Activated T-cell treated with anti-CD3 and anti-CD28 coated beads for 24 hours (primary cell): ENCODE measurements around the gene ASTN1.

Source experiments
- DNase-seq: peaks from one replicate; pipeline ENCODE4 v3.0.0-alpha.2; 2020; ENCODE audit warnings: low read depth

ASTN1 gene

DNA sequence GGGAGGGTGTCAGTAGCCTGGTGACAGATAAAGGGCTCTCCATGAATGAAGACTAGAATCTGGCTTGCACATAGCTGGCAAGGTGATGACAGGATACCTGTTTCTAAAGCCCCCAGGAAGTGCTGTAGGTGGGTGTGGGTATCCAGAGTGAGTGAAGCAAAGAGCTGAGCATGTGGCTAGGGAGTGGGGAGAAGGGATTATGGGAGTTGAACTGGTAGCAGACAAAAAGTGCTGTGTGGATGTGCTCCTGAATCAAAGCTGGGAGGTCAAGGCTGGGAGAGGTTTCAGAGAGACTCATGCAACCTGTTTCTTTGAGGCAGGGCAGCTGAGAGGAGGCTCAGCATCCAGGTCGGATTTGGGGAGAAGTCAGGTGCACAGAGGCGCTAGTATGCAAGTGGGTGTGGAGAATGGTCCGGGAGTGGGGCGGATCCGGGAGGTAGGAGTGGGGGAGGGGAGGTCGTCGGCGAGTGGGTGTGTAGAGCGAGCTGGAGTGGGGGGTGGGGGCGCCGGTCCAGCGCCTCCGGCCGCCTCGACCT is 600 bp downstream of the ASTN1 start:
- DNase-seq, result no peak

DNA sequence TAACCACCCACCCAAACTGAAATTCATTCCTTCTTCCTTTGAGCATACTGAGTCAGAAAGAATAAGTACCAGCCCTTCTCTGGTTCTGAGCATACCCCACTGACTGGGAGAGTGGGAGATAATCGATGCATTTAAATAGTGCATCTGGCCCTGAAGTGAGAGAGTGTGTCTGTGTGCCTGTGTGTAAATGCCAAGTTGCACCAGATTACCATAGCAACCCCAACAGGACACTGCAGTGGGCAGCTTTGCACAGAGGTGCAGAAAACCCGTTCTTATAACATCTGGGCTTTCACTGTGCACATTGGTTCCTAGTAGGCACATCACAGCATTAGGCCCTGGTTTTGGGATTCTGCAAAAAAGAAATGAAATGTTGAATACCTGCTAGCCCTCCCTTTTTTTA is 2.3 kb downstream of the ASTN1 start:
- DNase-seq, result no peak

DNA sequence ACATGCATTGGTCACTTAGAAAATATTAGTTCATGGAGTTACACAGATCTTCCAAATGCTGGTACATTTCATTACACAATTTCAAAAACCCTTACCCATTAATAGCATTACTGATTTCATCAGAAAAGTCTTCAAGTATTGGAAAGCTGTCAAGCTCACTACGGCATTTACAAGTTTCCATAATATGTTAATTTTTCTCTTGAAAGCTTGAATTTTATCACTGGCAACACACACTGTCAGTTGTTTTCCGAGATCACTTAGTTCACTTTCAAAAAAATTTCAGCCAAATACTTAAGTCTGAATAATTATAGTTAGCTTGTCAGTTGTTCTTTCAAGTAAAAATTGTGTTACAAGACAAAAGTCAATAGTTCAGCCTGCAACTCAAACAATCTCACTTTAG is 18.0 kb downstream of the ASTN1 start:
- DNase-seq, result no peak

DNA sequence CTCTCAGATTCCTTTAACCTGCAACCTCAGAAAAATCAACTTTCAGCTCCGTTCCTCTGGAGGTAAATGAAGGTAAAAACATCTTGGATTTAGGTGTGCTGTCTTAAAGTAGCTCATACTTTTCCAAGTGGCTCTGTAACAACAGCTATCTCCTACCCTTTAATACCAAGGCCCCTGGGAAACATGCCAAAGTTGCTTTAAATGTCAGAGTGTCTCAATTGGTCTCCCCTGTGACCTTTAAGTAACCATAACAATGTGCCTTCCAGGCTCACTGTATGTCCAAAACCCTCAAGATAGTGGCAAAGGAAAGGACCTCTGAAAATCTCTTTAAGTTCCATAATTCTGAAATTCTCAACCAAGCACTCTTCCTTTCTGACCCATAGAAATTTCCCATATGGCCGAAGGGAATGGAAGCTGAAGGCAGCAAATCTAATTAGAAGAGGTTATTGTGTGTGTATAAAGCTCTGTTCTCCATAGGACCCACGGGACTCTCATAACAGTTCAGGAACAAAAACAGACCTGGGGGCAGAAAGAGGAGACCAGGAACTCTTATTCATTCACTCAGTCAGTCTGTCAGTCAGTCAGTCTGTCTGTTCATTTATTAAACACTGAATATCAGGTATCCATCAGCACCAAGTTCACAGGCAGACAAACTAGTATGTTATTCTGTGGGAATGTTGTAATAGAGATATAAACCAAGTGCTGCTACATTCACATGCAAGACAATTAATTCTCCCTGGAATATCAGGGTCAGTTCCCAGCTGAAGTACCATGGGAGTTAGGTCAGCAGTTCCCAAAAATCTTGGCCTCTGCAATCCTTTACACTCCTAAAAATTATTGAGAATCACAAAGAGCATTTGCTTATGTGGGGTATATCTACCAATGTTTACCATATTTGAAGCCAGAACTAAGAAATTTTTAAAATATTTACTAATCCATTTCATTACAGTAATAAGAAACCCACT is 19.1 kb downstream of the ASTN1 start:
- DNase-seq, result no peak

DNA sequence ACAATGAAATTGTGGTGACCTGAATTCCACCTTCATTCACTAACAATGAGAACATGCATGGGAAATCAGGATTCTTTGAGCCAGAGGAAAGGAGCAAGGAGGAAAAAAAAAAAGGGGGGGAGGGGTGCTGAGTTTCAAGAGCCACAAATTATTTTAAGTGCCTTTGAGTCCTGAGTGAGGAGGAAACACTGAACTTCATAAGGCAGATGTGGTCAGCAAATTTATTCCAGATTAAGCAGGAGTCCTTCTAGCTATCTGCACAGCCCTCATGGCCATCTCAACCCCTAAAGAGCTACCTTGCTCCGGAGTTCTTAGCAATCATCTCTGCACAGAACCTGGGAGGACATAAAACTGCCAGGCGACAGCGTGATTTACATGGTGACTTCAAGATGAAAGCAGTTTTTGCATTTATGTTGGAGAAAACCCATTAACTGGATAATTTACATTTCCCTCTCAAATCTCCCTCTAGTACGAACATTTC is 21.7 kb downstream of the ASTN1 start:
- no peak for DNase-seq

DNA sequence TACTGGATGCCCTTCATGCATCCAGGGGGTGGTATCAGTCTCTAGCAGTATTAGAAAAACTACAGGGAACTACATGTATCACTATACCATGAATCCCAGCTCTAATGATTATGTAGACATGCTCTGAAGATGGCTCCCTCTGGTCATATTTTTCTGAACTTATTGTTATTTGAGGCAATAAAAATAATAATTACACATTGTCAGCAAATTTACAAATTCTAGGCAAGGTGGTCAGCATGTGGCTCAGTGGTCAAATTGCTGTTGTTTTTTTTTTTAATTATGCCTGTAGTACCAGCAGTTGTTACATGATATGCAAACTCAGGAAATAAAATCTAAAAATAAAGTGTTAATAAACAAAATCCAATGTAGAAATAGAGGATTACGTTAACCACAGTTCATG is 22.5 kb downstream of the ASTN1 start:
- no peak for DNase-seq

DNA sequence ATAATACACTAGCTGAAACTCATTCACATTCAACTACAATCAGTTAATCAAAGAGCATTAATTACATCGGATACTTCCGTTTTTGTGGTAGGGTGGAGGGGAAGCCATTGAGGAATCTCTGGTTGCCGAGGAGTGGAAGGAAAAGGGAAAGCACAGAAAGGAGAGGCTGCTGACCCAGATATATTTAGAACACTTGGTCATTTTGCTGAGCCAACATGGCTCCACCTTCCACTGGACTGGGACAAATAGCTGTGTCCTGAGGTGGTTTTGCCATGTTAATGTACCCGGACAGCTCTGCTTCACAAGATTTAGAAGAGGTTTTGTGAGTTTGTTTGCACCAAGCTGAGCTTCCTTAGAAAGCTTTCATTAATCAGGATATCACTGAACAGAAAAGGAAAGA is 26.2 kb downstream of the ASTN1 start:
- DNase-seq, result no peak

DNA sequence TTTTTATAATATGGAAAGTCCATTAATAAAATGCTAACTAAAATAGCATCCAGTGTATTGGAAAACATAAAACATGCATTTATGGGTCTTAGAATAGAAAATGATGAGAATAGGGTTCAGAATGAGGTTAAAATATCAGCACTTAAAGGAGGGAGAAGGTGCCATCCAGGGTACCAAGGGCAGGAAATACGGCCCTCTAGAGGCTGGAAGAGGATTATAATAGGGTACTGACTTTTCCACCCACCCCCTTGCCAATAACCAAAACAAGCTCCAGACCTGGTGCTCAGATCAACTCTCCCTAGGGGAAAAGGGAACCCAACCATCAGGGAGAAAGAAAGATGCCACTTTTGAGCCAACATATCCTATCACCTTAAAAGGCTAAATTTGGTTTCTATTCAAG is 26.7 kb downstream of the ASTN1 start:
- DNase-seq, result no peak

DNA sequence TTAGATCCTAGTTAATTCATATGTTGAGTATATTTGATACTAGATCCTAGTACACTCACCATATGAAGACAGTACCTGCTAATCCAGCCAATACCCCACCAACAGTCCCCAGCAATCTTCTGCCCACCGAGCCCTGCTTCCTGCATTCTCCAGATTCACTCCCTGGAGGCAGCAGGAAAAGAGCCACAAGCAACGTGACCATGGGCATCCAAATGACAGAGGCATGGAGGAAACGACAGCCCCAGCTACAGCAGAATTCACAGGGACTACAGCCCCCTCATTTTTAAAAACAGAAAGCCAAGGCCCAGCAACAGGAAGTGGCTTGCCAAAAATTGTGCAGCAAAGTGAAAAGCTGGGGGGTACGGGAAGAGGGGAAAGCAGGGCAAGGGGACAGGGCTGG is 29.3 kb downstream of the ASTN1 start:
- no peak for DNase-seq

DNA sequence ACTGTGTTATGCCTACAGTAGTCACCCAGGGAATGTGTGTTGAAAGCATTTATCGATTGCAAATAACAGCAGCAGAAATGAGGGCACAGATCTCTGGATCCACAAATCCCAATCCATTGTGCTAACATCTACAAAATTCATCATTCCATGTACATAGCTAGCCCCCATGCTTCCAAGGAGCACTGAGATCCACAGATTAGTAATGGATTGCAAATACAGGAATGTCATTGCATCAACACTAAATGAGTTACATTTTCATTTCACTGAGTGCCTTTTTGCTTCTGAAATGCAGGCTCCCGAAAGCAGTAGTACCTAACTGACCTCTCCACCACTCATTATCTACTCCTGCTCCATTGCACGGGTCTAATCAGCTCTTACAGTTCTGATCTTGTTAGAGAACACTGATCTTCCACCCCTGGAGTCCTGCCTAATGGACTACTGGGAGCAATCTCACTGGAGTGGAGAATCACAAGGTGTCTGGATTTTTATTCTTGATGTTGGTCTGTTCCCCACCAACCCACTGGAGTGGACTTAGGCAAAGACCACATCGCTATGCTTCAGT is 30.5 kb downstream of the ASTN1 start:
- DNase-seq, result no peak

DNA sequence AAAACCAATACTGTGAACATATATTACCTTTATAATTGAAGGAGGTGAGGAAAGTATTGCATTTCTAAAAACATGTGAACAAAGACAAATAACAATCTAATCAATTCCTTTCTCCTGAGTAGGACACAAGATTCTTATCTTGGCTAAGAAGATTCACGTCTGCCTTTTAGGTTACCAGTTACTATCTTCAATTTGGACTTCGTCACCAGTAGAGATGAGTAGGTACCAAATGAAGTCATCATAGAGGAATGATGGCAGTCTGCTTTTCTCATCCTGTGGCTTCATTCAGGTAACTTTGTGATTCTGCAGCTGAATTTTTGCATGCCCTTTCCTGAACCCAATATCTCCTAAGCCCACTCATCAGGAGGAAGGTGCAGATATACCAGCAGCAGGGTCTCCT is 32.4 kb downstream of the ASTN1 start:
- no peak for DNase-seq

DNA sequence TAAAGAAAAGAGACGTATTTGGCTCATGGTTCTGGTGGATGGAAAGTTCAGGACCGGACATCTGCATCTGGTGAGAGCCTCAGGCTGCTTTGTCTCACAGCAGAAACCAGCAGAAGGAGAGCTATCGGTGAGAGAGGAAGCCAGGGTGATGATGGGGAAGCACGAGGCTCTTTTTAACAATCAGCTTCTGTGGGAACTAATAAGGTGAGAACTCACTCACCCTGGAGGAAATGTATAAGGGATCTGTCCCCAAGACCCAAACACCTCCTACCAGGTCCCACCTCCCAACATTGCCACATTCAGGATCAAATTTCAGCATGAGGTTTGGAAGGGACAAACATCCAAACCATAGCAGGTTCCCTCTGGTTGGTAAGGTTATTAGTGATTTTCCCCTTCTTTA is 32.8 kb downstream of the ASTN1 start:
- no peak for DNase-seq

DNA sequence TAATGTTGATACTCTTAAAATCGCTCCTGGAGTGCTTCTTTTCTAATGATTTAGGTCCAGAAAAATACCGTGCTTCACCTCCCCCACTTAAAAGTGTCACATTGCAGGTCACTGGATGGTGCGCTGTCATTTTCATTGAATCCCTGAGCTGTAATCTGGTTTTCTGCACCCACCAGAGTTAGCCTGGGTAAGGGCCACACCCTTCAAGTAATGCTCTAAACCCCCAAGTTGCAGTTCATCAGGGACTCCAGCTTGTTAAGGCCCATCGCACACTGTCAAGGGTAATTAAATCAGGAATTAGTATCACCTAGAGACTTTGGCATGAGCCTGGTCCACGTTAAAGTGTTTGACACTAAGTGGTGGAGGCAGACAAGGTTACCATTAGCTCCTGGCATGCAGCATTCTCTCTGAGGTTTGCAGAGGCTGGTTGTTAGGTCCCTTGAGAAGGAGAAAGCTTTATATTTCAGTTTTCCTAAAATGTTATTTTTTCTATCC is 34.0 kb downstream of the ASTN1 start:
- no peak for DNase-seq

DNA sequence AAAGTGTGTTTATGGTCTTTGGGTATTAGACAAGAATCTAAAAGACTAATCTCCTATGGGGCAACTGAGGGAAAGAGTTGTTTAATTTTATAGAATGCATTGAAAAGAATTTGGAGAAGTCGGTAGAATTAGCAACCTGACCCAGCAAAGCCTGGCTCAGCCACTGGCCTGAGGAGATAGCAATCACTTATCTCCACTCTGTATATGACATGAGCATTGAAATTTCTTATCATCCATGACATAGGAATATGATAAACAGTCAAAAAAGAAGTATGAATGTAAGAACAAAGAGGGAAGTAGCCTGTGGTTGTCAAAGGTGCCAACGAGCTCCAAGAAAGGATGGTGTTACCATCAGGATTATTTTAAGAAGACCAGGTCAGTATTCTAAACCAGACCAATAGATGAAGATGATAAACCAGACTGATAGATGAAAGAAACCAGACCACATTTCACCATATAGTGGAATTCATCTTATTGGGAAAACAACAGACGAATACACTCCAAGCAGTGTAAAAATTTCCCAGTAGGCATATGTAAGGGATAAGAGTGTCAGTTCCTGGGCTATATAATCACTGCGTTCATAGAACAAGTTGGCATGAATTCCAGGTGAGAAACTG is 35.7 kb downstream of the ASTN1 start:
- no peak for DNase-seq

DNA sequence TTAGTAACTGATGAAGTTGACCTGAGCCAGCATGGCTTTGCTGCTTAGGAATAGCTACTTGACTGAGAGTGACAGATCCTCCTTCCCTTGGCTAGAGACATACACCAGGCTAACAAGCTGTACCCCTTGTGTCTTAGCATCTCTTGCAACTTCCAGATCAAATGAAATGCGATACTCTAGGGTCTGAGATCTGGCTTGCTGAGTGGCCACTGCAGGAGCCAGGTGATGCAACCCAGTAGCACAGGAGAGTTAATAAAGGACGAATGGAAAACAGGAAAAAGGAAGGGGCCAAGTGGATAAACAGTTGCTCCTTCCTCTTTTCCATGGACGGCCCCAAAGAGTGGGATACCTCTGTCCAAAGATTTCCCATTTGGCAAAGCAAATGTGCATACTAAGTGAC is 38.2 kb downstream of the ASTN1 start:
- no peak for DNase-seq

DNA sequence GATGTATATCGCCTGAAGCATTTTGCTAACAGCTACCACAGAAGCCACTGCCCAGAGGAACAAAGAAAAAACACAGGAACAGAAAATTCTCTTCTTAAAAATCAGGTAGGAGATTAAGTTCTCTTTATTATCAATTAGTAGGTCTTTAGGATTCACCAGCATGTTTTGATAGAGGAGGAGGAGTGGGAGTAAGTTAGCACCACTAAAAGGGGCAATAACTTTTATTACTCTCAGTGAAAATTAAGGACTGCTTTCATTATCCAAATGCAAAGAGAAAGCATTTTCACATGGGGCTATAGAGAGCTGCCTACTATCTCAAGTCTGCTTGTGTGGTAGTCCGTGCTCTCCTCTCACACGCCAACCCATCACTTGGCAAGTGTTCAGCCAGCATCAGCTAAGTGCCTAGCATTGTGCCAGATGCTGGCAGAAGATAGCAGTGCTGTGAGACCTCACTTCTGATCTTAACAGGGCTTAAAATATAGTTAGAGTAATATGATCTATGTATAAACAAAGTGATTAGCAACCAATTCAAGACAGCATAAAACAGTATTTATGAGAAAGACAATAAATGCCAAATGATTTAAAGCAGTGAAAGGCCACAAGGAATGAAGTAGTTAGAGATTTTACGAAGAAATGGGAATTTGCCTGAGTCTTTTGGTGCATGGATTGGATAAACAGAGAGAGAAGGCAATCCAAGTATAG is 39.8 kb downstream of the ASTN1 start:
- DNase-seq, result no peak

DNA sequence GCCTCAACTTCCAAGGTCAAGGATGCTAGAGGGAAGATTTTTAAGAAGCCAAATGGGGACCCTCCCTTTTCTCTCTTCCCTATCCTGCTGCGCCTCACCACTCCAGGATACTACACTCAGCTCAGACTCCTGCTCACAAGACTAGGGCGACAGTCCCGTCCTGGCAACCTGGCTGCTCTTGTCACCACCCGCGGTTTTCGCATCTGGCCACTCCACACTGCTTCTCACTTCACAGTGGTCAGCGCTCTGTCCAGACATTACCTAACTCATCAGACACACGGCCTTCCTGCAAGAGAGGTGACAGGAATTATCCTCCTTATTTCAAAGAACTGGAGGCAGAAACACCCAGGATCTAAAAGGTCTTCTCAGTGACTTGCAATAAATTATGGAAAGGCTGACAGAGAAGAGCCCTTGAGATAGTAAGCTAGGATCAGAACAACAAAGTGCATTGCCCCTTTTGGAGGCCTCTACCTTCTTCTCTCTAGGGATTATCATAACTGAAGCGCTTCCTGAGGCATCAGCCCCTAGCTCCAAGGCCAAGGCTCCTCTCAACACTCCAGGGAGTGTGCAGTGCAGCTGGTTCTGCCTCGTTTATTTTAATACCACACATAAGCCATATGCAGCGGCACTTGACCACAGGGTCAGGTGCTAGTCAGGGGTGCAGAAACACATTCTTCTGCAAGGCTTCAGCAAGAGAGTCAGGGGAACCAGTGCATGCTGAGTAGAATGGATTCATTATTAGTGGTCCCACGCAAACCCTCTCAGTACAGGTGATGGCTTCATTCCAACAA is 41.9 kb downstream of the ASTN1 start:
- no peak for DNase-seq

DNA sequence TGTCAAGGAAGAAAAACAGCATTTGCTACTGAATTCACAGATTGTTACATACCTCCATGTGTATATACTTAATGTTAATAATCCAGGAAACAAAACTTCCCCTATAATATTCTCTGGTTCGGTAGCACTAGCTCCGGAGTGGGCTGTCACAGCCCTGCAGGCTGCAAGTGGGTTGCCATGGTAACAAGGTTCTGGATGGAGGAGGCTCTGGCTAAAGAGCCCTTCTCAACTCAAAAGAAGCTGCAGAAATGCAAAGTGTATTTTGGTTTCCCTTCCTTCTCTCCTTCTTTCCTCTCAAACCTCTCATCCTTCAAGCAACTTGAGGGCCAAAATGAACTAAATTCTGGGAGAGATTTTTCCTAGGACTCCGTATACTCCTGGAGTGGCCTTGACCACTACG is 45.2 kb downstream of the ASTN1 start:
- DNase-seq, result no peak

DNA sequence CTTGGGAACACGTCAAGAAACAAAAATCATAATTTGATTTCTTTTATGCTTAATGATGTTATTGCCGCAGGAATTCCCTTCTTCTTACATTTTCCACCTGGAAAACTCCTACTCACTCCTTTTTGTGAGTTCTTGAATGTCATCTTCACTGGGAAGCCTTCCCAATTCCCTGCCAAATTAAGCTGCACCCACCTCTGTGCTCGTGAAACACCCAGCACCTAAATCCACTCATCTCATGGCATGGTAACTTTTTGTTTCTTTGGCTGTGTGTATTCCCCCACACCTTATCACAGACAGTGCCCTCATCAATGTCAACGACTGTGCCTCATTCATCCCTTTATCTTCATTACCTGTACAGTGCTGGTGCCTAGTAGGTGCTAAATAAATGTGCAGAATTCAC is 45.6 kb downstream of the ASTN1 start:
- no peak for DNase-seq

DNA sequence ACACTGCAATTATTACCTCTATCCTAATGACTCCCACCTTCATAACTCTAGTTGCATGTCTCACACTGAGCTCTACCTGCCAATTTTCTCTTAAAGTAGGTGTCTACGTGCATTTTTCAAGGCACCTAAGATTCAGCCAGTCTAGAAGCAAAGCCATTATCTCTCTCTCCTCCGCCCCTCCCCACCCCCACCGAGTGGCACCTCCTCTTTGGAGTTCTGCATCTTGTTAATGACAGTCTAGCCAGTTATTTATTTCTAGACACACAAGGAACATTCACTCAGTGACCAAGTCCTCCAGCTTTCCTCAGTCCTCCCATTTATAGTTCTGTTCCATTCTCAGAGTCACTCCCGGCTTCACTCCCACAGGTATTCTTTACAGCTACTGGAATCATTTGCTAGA is 47.6 kb downstream of the ASTN1 start:
- DNase-seq, result no peak

DNA sequence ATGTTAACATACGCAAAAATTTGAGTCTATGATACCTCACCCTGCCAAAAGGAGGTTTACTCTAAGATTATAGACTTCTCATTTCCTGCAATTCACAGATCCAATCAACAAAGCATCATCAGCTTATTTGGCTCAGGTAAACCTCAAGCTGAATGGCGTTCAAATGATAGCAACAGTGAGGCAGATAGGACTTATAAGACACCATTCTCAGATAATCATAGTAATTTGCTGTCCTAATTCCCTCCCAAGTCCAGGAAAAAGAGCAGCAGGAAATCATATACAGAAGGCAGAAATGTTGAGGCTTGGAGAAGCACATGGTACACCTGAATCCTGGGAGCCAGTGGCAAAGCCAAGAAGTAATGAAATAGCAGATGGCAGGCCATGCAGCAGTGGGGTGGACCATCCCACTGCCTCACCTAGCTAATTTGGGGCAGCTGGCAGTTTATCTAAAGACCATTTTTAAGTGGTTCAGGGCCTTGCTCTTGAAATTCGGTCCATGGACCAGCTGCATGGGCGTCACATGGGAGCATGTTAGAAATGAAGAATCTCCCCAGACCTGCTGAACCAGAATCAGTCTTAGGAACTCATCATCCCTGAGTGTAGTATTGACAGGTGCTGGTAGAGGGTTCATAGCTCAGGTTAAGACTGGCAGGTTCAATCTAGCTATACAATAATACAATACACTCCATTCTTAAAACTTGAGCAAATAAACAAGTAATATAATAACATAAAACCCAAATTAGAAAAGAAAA is 57.7 kb downstream of the ASTN1 start:
- DNase-seq, result no peak
